Measurements from ENCODE around the gene A3GALT2.

DNA sequence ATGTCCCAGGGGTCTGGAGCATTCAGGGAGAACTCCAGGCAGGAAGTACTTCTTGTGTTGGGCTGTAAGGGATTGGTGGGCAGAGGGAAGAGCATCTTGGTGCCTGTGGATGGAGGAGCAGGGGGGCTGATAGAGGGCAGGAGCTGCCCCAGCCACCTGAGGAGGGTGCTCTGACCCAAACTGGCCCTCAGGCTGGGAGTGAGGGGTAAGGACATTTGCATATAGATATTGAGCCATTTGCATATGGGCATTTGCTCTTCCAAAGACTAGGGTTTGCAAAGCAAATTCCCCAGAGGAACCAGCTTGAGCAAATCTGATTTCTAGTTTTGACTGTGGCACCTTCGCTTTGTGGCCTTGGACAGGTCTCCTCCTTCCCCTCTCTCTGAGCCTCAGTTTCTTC is 46.5 kb downstream of the A3GALT2 start:
- TF ChIP-seq, protein P1, sequence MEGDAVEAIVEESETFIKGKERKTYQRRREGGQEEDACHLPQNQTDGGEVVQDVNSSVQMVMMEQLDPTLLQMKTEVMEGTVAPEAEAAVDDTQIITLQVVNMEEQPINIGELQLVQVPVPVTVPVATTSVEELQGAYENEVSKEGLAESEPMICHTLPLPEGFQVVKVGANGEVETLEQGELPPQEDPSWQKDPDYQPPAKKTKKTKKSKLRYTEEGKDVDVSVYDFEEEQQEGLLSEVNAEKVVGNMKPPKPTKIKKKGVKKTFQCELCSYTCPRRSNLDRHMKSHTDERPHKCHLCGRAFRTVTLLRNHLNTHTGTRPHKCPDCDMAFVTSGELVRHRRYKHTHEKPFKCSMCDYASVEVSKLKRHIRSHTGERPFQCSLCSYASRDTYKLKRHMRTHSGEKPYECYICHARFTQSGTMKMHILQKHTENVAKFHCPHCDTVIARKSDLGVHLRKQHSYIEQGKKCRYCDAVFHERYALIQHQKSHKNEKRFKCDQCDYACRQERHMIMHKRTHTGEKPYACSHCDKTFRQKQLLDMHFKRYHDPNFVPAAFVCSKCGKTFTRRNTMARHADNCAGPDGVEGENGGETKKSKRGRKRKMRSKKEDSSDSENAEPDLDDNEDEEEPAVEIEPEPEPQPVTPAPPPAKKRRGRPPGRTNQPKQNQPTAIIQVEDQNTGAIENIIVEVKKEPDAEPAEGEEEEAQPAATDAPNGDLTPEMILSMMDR (IDR thresholded peaks at IDR 0.05) = no peak
- TF ChIP-seq POLR2A (IDR thresholded peaks at IDR 0.05) (no peak), POLR2AphosphoS5 (IDR thresholded peaks at IDR 0.05) (no peak), EP300 (IDR thresholded peaks at IDR 0.05; ENCODE audit: low read depth) (no peak)

Data from transverse colon (tissue), 4 donors.